ENCODE data around the gene ARSB.

GRCh38 chr5:78781611-78782286, 203.4 kb downstream of the ARSB start:
- TF ChIP-seq CTCF (IDR thresholded peaks at IDR 0.05; ENCODE audit: low read depth, low read length) (no peak), EZH2phosphoT487 (IDR thresholded peaks at IDR 0.05; ENCODE audit: low read depth) (no peak)
